Loucy (cell line): ENCODE results near the gene THBS4.

ENCODE experiments used
- H2AFZ ChIP-seq: fragments of 200-600 bp; sonication (generic); 2 replicates; pipeline ENCODE4 v1.6.0; 2016; ENCODE audit warnings: antibody characterized with exemption, mild to moderate bottlenecking, low read length, moderate library complexity
- H3F3A ChIP-seq: fragments of 200-600 bp; 2 replicates; pipeline ENCODE4 v1.6.0; 2016; ENCODE audit warnings: antibody characterized with exemption, low read depth, mild to moderate bottlenecking
- H3K27me3 ChIP-seq: fragments of 200-600 bp; sonication (generic); 2 replicates; pipeline ENCODE4 v1.6.1; 2014; ENCODE audit warnings: low read length, mild to moderate bottlenecking; ENCODE audit not compliant: insufficient read depth, poor library complexity, severe bottlenecking
- H3K36me3 ChIP-seq: fragments of 200-600 bp; sonication (generic); 2 replicates; pipeline ENCODE4 v1.6.1; 2016; ENCODE audit warnings: low read length; ENCODE audit not compliant: insufficient read depth
- H3K4me1 ChIP-seq: fragments of 200-600 bp; sonication (generic); 2 replicates; pipeline ENCODE4 v1.5.1; 2014; ENCODE audit warnings: low read length, mild to moderate bottlenecking; ENCODE audit not compliant: insufficient read depth, poor library complexity, severe bottlenecking
- H3K4me2 ChIP-seq: fragments of 200-600 bp; sonication (generic); 2 replicates; pipeline ENCODE4 v1.6.0; 2014; ENCODE audit warnings: antibody characterized with exemption, low read length, low read depth, mild to moderate bottlenecking; ENCODE audit not compliant: poor library complexity, severe bottlenecking
- H3K4me3 ChIP-seq: fragments of 200-600 bp; sonication (generic); 2 replicates; pipeline ENCODE4 v1.5.1; 2014; ENCODE audit warnings: low read length, mild to moderate bottlenecking, mixed read lengths; ENCODE audit not compliant: poor library complexity, severe bottlenecking
- H3K79me2 ChIP-seq: fragments of 200-600 bp; sonication (generic); 2 replicates; pipeline ENCODE4 v1.6.1; 2014; ENCODE audit warnings: low read length; ENCODE audit not compliant: insufficient read depth
- H3K9ac ChIP-seq: fragments of 200-600 bp; sonication (generic); 2 replicates; pipeline ENCODE4 v1.6.0; 2014; ENCODE audit warnings: mild to moderate bottlenecking, low read depth, low read length, moderate library complexity; ENCODE audit not compliant: poor library complexity, severe bottlenecking
- H3K9me2 ChIP-seq: fragments of 200-600 bp; sonication (generic); replicated peaks from 2 replicates; pipeline ENCODE4 v1.6.1; 2016; ENCODE audit warnings: low read depth, low read length, mixed read lengths
- H3K9me3 ChIP-seq: fragments of 200-600 bp; sonication (generic); 2 replicates; pipeline ENCODE4 v1.6.1; 2014; ENCODE audit warnings: mild to moderate bottlenecking, antibody characterized with exemption, low read length, low read depth; ENCODE audit not compliant: insufficient read depth
- H4K20me1 ChIP-seq: fragments of 200-600 bp; sonication (generic); 2 replicates; pipeline ENCODE4 v1.6.0; 2014; ENCODE audit warnings: antibody characterized with exemption, low read length, mild to moderate bottlenecking; ENCODE audit not compliant: insufficient read depth, poor library complexity, severe bottlenecking
- CTCF ChIP-seq: fragments of 200-600 bp; sonication (generic); conservative IDR thresholded peaks from 2 replicates; pipeline ENCODE4 v1.5.1; 2014; ENCODE audit warnings: mild to moderate bottlenecking, antibody characterized with exemption, low read length
- EZH2phosphoT487 ChIP-seq: fragments of 200-600 bp; IDR thresholded peaks from 2 replicates; pipeline ENCODE4 v1.6.1; 2018; ENCODE audit warnings: antibody characterized with exemption, mild to moderate bottlenecking, moderate library complexity, borderline replicate concordance

The THBS4 gene

GRCh38 chr5:80033513-80033912 is 1.6 kb upstream of the THBS4 start:
- H3K4me1 ChIP-seq = peaks cover 11% of the 10 kb centered on the region
- no peaks in the 10 kb centered on the region for H3K9me2 ChIP-seq
- no peak for TF ChIP-seq CTCF
- TF ChIP-seq EZH2phosphoT487 = no peak
- H3K9me3 ChIP-seq = no peaks in the 10 kb centered on the region
- H3K79me2 ChIP-seq = no peaks in the 10 kb centered on the region
- H3F3A ChIP-seq = no peaks in the 10 kb centered on the region
- no peak overlapping the region for H2AFZ ChIP-seq
- H3K4me2 ChIP-seq = no peak overlapping the region
- H3K36me3 ChIP-seq = no peaks in the 10 kb centered on the region
- H4K20me1 ChIP-seq = no peaks in the 10 kb centered on the region
- H3K4me3 ChIP-seq = no peak overlapping the region
- H3K9ac ChIP-seq = no peak overlapping the region
- H3K27me3 ChIP-seq = no peaks in the 10 kb centered on the region

DNA sequence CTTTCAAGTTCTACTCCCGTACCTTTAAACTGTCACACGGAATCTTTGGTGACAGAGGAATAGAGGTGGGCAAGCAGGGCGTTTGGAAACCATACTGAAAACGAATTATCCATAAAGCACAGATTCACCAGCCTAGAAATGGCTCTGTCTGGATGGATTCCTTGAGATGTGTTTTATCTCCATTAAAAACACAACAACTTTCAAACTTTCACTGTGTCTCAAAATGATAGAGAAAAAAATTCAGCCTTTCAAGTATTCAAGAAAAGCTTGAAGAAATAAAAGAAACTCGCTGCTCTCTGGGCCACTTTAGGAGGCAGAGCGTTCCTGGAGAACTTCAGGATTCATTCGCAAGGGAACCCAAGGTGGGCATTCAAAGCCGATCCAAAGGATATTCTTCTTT is 589 bp upstream of the THBS4 start:
- Histone ChIP-seq H3K4me2 (no peak overlapping the region), H4K20me1 (no peaks in the 10 kb centered on the region), H3K36me3 (no peaks in the 10 kb centered on the region), H3K79me2 (no peaks in the 10 kb centered on the region), H3F3A (no peaks in the 10 kb centered on the region), H3K9me3 (no peaks in the 10 kb centered on the region), H3K27me3 (no peaks in the 10 kb centered on the region), H3K4me1 (peaks cover 11% of the 10 kb centered on the region), H3K9me2 (no peaks in the 10 kb centered on the region), H3K4me3 (no peak overlapping the region), H3K9ac (no peak overlapping the region), H2AFZ (no peak overlapping the region)
- no peak for TF ChIP-seq CTCF
- no peak for TF ChIP-seq EZH2phosphoT487

- no peaks in the 10 kb centered on the region for H3K79me2 ChIP-seq
- H3F3A ChIP-seq = no peaks in the 10 kb centered on the region
- H4K20me1 ChIP-seq = no peaks in the 10 kb centered on the region
- H3K4me3 ChIP-seq = no peak overlapping the region
- TF ChIP-seq CTCF = no peak
- no peak for TF ChIP-seq EZH2phosphoT487
- no peak overlapping the region for H2AFZ ChIP-seq
- H3K9ac ChIP-seq = no peak overlapping the region
- no peaks in the 10 kb centered on the region for H3K36me3 ChIP-seq
- no peak overlapping the region for H3K4me2 ChIP-seq
- H3K4me1 ChIP-seq = peaks cover 9% of the 10 kb centered on the region
- H3K9me2 ChIP-seq = no peaks in the 10 kb centered on the region
- H3K9me3 ChIP-seq = no peaks in the 10 kb centered on the region
- H3K27me3 ChIP-seq = no peaks in the 10 kb centered on the region
Observed at GRCh38 chr5:80035839-80036238, 691 bp downstream of the THBS4 start.
